NCI-H1092 treated with DMSO at 0.1 percent for 48 hours (cell line): Measurements from ENCODE around the gene FAM98C.
"Not testable (repeated sequence)": the region's sequence is repeated elsewhere in the genome, so short reads cannot be mapped to it uniquely, and the experiment has no call there.

ENCODE experiments used
- DNase-seq: peaks from one replicate; lab custom pipeline; 2025; lab: John Stamatoyannopoulos, UW

Gene FAM98C

DNA sequence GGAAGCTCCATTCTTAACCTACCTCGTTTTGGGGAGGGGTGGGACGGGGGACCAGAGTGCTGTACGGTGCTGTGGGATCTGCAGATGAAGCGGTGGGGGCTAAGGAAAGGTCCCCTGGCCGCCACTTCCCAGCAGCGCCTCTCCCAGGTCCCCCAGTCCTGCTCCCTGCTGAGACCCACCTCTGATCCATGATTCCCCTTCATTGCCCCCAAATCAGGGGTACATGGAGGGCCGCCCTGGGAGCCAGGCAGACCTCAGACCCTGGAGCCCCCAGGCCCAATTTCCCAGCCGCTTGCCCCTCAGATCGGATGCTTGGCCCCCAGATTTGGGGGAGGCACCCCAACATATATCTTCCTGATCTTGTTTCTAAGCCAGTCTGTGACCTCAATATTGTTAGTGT, 3.8 kb upstream of the FAM98C start:
- no peak for DNase-seq

DNA sequence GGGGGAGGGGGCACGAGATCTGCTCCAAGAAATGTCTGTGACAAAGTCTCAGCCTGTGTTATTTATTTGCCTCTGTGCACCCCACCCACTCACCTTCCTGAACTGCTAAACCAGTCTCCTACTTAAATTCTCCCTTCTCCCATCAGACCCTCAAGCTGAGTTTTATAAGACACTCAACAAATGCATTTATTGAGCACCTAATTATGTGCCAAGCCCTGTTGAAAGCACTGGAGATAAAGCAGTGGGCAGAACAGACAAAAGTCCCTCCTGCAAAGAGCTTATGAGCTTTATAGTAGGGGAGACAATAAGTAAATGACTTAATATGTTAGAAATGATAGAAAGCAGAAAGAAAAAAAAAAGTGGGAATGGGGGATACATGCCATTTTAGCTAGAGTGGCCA, 3.4 kb upstream of the FAM98C start:
- no peak for DNase-seq

DNA sequence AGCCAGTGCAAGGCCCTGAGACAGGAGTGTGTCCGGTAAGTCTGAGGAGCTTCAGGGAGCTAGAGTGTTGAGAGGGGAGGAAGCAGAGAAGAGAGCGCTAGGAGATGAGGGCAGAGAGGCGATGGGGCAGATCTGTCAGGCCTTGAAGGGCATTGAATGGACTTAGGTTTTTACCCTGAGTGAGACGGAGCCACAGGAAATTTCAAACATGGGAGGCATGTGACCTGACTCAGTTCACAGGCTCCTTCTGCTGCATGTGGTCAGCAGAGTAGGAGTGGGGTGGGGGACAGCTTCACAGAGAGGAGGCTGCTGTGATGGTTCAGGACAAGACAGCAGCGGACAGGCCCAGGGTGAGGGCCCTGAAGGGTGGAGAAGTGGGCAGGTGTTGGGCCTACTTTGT, 2.5 kb upstream of the FAM98C start:
- DNase-seq = no peak

DNA sequence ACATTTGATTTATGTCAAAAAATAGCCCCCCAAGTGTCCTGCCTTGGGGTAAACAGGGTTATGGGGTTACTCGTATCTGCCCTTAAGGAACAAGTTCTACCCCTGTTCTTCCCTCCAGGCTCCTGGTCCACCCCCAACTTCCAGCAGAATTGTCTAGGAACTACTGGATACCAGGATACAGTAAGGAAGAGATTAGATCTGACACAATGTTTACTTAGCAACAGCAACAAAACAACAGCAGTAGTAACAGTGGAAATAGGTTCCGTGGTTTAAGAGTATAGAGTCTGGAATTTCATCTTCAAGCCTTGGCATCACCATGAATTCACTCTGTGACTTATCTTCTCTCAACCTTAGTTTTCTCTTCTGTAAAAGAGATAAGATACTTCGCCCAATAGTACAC, 1.7 kb upstream of the FAM98C start:
- no peak for DNase-seq

DNA sequence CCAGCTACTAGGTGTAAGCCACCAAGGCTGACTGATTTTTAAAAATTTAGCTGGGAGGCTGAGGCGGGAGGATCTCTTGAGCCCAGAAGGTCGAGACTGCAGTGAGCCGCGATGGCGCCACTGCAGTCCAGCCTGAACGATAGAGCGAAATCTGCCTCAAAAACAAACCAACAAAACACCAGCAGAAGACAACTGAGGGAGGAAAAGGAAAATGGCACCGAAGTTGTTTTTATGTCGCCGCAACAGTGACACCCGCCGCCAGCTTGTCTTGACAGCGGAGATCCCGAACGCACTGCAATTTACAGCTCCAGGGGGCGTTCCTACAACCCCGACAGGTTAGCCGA, 298 bp upstream of the FAM98C start:
- DNase-seq = no peak

DNA sequence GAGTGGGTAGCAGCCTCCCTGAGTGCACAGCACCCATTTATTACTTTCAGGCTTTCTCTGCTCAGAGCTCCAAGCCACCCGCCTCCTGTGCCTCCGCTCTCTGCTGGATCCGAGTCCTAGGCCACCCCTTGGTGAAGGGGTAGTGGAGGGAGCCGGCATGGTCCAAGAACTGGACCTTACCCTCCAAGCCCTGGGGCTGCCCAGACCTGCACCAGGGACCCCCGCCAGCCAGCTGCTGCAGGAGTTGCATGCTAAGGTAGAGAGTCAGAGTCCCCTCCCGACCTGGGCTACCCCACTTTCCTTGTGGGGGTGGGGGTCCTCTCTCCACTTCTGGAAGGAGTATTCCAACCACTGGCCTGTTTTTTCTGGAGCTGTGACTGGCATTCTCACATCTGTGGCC, 2.0 kb downstream of the FAM98C start:
- DNase-seq = no peak

DNA sequence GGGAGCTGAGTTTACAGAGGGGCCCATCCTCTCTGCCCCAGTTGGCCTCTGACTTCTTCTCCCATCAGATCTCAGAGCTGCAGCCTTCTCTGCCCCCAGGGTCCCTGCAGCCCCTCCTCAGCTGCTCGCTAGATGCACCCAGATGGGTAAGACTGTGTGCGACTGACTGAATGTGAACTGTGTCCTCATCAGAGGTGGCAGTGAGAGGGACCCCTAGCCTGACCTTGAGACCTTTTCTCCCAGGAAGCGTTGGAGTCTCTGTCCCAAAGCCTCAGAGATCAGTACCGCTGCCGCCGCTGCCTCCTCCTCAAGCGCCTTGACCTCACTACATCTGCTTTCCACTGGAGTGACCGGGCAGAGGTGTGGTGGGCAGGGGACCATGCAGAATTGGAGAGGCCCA, 2.4 kb downstream of the FAM98C start:
- no peak for DNase-seq

DNA sequence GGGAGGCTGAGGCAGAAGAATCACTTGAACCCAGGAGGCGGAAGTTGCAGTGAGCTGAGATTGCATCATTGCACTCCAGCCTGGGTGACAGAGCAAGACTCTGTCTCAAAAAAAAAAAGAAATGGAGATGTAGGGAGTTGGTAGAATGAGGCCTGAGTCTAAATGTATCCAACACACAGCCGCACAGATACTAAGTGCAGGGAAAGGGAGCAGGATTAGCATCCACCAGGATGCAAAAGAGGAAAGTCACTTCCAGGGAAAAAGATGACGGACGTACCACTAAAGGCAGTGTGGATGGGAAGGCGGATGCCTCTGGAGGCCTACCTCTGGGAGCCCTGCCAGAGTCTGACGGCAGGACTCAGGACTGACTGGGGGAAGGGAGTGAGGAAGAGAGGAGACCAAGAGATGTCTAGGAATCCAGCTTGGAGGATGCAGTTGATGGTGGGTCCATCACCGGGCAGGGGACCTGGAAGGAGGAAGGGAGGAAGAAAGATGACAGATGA, 6.8 kb downstream of the FAM98C start:
- DNase-seq = no peak

DNA sequence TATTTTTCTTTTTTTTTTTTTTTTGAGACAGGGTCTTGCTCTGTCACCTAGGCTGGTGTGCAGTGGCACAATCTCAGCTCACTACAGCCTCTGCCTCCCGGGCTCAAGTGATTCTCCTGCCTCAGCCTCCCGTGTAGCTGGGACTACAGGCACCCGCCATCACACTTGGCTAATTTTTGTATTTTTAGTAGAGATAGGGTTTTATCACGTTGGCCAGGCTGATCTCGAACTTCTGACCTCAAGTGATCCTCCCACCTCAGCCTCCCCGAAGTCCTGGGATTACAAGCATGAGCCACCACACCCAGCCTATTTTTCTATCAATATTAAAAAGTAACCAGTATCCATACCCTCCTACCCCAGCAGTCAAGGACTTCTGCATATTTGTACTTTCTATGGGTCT, 7.5 kb downstream of the FAM98C start:
- DNase-seq = not testable (repeated sequence)

DNA sequence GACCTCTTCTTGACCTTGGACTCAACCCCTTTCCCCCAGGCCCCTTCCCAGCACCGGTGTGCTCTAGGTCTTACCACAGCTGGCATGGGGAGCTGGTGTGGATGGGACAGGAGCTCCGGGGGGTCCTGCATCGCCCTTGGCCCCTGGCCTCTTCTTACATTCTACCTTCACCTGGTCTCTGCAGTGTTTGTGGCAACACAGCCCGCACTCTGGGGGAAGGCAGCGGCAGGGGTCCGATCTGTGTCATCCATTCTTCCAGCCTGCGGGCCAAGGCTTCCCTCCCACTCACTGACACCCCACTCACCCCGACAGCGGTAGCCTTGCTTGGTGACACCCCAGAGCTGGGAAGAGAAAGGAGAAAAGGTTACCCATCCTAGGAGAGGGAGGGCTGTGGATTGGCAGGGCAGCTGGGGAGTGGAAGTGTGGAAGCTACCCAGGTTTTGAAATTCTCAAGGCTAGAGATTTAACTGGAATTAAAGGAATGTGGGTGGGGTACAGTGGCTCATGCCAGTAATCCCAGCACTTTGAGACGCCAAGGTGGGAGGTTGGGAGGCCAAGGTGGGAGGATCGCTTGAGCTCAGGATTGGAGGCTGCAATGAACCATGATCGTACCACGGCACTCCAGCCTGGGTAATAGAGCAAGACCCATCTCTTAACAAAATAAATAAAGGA, 8.3 kb downstream of the FAM98C start:
- no peak for DNase-seq

DNA sequence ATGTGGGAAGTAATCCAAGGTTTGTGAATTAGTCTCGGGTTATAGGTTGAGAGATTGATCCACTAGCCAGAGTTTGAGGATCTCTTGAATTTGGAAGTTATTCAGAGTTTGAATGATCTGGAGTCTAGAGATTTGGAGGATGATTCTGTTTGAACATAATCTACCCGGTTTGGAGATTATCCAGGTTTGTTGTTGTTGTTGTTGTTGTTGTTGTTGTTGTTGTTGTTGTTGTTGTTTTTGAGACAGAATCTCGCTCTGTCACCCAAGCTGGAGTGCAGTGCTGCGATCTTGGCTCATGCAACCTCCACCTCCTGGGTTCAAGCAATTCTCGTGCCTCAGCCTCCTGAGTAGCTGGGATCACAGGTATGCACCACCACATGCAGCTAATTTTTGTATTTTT, 9.0 kb downstream of the FAM98C start:
- not testable (repeated sequence) for DNase-seq

DNA sequence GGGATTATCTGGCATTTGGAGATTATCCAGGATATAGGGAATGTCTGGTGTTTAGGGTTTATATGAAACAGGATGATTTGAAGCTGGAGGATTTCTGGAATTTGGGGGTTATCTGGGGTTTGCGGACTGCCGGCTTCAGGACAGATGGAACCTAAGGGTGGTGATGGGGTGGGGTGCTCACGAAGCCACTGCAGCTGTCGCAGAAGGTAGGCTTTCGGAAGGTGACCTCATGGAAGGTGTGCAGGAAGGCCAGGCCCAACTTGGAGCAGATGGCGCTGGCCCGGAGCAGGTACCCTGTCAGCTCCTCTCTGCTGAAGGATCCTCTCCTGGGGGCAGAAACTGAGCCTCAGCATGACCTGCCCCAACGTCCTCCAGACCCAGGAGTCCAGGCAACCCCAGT, 9.6 kb downstream of the FAM98C start:
- no peak for DNase-seq

DNA sequence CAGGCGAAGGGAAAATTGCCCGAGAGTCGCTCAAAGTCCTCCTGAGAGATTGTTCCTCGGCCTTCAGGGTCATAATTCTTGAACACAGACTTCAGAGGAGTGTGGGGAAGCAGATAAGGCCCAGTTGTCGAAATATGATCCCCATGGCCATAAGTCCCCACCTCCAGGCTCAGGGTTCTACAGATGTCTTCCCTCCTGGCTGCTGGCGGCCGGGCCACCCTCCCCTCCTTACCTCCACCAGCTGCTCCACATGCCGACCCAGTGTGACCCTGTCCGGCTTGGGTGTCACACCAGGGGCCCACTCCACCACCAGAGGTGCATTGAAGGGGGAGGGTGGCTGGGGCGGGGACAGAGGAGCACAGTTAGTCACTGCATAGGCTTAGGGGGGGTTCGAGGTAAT, 10.1 kb downstream of the FAM98C start:
- no peak for DNase-seq

DNA sequence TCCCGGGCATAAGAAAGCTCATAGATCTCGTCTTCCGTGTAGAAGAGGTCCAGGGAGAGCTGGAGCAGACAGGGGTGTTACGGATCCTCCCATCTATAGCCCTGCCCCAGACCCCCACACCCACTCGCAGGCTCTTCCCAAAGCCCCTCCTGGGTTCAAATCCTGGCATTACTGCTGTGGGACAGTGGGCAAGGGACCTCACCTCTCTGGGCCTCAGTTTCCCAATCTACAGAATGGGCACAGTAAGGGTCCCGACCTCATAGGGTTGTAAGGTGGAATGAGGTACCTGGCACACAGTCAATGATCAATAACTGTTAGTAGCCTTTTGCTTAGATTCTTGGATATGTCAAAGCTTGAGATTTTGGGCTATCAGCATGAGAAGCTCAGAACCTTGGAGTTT, 10.5 kb downstream of the FAM98C start:
- no peak for DNase-seq

DNA sequence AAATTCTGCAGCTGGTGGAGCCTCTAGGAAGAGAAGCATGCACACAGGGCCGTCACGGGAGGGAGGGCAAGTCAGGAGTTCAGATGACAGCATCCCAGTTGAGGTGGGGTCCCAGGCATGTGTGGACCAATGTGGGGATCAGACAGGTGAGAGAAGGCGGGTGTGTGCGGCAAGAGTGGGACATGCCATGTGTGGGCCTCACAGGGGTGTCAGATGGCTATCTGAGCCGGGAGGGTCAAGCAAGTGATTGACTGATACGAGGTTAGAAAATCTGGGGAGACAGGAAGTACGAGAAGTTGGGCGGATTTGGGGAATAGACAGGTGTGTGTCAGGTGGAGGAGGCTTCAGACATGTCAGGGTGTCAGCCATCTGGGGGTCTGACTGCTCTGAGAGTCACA, 14.3 kb downstream of the FAM98C start:
- no peak for DNase-seq

DNA sequence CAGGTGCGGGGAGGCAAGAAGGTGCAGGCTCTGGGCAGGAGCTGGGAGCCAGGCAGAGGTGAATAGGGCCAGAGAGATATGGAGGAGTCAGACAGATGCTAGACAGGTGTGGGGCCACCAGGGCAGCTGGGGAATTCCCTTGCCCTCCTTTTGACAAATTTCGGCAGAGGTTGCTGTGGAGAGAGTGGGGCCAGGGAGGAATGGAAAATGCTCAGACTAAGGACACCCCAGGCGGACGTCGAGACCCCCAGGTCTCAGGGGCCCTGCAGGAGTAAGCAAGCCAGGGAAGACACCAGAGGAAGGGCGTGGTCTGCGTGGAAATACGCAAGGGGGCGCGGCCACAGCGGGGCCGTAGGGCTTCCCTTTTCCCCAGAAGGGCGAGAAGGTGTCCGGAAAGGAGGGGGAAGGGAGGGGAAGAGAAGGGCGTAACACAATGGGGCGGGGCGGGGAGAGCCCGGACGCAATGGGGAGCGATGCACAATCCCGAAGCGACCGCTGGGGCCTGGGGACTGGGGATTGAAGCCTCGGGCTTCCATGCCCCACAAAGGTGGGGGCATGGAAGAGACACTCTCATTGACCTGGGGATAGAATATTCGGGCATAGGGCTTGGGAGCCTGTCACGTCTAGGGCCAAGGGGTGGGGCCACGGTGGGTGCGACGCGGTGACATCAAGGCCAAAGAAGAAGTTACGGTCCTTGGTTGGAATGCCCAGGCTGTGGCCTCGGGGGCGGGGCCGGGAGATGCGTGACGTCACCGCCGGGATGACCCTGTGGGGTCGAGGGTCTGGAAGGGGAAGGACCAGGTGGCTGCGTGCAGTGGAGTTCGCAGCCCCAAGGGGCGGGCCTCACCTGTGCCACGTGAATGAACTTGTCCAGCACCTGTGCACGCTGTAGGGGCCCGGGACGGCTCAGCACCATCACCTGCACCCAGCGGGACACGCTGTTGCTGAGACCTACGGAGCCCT, 14.9 kb downstream of the FAM98C start:
- DNase-seq = no peak

DNA sequence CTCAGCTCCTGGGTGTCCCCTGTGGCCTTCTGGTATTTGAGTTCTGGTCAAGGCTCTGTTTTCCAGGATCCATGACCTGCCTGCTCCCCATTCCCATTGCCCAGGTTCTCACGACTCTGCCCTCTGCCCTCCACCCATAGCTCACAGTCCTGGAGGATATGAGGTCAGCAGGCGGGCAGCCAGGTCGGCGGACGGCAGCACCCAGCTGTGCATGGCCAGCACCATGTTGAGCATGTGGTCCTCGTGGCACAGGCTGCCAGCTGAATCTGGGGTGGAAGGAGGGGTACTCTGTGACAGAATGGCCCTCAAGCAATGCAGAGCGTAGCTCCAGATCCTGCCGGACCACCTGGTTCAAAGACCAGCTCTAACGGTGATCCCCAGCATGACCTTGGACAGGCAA, 18.0 kb downstream of the FAM98C start:
- no peak for DNase-seq

DNA sequence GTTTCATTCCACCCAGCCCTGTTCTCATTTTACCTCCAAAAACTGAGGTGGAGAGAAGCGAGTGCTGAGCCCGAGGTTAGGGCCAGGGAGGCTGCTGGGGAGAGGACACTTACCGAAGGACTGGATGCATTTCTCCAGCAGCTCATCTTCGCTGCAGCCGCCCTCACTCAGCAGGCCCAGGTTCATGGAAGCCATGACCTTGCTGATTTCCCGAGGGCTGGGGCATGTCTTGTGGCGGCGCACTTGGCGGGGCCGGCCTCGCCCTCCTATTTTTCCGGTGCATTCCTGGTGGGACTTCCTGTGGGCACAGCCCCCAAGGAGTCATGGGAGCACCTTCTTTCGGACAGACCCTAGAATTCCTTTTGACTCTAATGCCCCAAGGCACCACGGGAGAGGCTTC, 19.0 kb downstream of the FAM98C start:
- no peak for DNase-seq

DNA sequence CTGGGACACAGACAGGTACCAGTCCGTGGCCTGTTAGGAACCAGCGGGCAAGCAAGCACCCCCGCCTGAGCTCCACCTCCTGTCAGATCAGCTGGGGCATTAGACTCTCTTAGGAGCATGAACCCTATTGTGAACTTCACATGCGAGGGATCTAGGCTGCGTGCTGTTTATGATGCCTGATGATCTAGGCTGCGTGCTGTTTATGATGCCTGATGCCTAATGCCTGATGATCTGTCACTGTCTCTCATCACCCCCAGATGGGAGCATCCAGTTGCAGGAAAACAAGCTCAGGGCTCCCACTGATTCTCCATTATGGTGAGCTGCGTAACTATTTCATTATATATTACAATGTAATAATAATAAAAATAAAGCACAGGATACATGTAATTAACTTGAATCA, 19.5 kb downstream of the FAM98C start:
- no peak for DNase-seq

DNA sequence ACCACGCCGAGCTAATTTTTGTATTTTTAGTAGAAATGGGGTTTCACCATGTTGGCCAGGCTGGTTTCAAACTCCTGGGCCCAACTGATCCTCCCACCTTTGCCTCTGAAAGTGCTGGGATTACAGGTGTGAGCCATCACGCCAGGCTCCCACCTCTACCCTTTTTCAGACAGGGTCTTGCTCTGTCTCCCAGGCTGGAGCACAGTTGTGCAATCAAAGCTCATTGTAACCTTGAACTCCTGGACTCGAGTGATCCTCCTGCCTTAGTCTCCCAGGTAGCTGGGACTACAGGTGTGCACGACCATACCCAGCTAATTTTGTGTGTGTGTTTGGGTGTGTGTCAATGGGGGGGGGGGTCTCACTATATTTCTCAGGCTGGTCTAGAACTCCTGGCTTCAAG, 21.4 kb downstream of the FAM98C start:
- DNase-seq = no peak

DNA sequence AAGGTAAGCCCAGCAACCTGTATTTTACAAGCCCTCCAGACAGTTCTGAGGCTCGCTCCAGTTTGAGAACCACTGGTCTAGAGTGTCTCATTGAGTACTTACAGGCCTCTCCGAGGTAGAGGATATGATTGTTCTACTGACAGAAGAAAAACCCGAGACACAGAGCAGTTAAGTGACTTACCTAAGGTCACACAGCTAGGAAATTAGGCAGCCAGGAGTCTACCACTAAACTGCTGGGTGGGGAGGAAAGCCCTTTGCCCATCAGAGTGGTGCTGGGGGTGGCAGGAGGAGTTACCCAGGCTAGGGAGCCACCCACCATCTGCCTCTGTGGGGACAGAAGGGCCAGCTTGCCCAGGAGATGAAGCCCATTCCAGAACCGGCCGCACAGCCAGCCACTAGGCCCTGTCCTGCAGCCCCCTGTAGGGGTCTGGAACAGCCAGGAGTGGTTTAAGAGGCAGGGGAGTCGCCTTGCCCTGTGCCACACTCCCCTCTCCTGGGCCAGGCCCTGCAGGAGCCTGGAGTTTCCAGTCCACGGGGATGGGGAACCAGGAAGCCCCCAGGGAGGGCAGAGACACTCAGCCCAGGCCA, 22.4 kb downstream of the FAM98C start:
- no peak for DNase-seq

DNA sequence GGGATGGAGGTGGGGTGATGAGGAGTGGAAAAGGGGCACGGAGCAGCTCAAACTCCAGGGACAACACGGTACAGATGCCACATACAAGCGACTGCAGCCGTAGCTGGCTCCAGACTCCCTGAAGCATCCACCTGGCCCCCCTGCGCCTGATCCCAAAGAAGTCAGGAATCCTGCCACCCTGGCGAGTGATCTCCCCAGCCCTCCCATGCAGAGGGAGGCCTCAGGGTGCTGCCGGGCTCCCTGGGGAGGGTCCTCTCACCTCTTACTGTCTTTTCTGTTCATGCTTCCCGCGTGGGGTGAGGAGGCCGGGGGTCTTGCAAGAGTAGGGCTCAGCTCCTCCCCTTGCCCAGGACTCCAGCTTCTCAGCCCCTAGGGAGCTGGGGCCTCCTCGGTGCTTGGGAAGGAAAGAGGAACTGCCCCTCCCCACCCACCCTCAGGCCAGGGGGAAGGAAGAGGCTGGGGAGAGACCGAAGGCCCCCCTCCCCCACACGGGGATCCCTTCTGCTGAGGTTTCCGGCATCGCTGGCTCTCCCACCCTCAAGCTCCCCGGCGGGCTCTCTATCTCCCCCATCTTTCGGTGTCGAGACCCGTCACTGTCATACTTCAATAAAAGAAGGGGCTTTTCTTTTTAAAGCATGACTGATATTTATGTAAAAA, 23.0 kb downstream of the FAM98C start, which contains the start of gene RASGRP4:
TSS of gene RASGRP4 (minus strand) at position 410 of the 657 bp plus-strand sequence. CDS start at position 282, 128 bp downstream.
- DNase-seq = no peak
